LNCAP (cell line): ENCODE results near the gene CES3.

Experiments
- TF ChIP-seq, protein P1 (sequence below): fragments of 450-650 bp; IDR thresholded peaks from 2 replicates; pipeline ENCODE4 v1.5.1; 2017; ENCODE audit warnings: mild to moderate bottlenecking

CES3 gene

DNA sequence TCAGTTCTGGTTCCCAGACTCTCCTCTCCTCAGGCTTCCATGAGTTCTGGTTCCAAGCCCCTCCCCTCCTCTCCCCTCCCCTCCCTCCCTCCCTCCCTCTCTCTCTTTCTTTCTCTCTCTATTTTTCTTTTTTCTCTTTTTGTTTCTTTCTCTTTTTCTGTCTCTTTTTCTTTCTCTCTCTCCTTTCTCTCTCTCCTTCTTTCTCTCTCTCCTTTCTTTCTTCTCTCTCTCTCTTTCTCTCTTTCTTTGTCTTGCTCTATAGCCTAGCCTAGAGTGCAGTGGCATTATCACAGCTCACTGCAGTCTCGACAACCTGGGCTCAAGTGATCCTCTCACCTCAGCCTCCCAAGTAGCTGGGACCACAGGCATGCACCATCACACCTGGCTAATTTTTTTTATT is 796 bp upstream of the CES3 start:
- TF ChIP-seq, protein P1, sequence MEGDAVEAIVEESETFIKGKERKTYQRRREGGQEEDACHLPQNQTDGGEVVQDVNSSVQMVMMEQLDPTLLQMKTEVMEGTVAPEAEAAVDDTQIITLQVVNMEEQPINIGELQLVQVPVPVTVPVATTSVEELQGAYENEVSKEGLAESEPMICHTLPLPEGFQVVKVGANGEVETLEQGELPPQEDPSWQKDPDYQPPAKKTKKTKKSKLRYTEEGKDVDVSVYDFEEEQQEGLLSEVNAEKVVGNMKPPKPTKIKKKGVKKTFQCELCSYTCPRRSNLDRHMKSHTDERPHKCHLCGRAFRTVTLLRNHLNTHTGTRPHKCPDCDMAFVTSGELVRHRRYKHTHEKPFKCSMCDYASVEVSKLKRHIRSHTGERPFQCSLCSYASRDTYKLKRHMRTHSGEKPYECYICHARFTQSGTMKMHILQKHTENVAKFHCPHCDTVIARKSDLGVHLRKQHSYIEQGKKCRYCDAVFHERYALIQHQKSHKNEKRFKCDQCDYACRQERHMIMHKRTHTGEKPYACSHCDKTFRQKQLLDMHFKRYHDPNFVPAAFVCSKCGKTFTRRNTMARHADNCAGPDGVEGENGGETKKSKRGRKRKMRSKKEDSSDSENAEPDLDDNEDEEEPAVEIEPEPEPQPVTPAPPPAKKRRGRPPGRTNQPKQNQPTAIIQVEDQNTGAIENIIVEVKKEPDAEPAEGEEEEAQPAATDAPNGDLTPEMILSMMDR, result no peak

DNA sequence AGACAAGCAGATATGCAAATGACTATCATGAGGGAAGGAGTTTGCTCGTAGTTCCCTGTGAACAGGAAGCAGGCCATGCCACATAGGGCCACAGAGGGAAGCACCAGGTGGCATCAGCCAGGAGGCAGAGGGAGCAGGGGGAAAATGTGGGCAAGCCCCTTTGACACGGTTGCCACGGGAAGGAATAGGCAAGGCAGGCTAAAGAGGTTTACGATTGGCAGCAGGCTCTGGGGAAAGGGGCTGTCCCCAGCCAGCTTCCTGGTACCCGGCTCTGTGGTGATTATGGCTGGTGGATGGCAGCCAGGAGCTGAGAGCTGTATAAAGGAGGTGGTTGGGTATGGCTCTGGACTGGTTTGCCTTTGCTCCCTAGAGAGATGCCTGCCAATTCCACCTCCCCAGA is 848 bp downstream of the CES3 start:
- TF ChIP-seq, protein P1, result no peak

DNA sequence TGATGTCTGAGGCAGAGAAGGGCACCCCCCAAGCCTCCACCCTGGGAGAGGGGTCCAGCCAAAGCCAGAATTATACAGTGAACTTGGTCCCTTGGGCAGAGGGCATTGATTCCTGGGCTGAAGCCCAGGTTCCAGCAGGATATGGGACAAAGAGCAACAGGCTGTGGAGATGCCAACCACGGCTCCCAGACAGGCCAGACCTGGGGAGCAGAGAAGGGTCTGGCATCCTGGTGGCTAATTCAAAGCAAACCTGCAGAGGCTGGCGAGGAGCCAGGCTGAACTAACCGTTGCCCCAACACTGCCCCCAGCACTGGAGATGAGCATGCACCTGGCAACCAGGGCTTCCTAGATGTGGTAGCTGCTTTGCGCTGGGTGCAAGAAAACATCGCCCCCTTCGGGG is 3.0 kb downstream of the CES3 start:
- TF ChIP-seq, protein P1, result no peak

DNA sequence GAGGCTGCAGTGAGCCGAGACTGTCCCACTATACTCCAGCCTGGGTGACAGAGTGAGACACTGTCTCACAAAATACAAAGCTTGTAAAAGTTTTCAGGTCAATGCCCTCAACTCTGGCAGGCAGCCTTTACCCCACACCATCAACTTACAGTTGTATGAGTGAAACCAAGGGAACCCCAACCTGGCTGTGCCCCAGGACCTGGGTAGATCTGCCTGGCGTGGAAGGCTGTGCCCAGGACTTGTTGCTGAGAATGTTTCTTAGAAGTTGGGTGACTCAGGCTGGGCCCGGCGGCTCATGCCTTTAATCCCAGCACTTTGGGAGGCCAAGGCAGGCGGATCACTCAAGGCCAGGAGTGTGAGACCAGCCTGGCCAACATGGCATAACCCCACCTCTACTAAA is 7.8 kb downstream of the CES3 start:
- TF ChIP-seq, protein P1, result no peak

DNA sequence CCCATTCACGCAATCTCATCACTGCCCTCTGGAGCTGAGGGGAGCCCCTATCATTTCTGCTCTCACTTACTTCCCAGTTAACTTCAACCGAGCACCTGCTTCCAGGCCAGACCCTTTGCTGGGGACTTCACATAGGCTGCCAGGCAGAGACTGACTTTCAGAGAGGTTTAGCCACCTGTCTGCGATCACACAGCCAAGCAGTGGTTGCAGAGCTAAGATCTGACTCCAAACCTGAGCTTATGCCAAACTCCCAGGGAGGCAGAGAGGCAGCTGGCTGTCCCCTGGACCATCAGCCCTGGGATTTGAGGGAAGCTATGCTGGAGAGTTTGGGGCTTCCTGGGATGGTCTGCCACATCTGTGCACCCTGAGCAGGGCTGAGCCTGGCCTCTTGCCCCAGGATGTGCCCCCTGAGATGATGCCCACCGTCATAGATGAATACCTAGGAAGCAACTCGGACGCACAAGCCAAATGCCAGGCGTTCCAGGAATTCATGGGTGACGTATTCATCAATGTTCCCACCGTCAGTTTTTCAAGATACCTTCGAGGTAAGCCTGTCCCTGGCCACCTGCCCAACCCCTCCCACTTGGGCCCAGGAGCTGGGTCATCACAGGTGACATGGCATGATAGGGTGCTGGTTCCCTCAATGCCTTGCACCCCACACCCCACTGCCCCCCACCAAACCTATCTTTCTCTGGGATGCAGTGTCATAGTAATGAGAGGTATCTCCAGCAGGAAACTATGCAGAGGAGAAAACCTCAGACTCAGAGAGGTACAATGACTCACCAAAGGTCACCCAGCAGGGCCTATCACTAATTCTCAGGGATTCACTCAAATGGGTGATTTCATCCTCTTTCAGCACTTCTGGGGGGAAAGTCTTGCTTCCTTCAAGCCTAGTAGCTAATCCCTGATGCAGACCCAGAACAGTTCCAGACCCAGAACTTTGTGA is 10.0 kb downstream of the CES3 start:
- TF ChIP-seq, protein P1, result no peak

DNA sequence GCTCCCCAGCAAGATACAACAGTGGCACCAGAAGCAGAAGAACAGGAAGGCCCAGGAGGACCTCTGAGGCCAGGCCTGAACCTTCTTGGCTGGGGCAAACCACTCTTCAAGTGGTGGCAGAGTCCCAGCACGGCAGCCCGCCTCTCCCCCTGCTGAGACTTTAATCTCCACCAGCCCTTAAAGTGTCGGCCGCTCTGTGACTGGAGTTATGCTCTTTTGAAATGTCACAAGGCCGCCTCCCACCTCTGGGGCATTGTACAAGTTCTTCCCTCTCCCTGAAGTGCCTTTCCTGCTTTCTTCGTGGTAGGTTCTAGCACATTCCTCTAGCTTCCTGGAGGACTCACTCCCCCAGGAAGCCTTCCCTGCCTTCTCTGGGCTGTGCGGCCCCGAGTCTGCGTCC is 11.9 kb downstream of the CES3 start:
- TF ChIP-seq, protein P1, result no peak

DNA sequence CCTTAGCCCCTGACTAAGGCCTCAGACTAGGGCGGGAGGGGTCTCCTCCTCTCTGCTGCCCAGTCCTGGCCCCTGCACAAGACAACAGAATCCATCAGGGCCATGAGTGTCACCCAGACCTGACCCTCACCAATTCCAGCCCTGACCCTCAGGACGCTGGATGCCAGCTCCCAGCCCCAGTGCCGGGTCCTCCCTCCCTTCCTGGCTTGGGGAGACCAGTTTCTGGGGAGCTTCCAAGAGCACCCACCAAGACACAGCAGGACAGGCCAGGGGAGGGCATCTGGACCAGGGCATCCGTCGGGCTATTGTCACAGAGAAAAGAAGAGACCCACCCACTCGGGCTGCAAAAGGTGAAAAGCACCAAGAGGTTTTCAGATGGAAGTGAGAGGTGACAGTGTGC is 12.7 kb downstream of the CES3 start:
- TF ChIP-seq, protein P1, result no peak
